ENCODE results near the gene GRM1.

GRM1 gene

DNA sequence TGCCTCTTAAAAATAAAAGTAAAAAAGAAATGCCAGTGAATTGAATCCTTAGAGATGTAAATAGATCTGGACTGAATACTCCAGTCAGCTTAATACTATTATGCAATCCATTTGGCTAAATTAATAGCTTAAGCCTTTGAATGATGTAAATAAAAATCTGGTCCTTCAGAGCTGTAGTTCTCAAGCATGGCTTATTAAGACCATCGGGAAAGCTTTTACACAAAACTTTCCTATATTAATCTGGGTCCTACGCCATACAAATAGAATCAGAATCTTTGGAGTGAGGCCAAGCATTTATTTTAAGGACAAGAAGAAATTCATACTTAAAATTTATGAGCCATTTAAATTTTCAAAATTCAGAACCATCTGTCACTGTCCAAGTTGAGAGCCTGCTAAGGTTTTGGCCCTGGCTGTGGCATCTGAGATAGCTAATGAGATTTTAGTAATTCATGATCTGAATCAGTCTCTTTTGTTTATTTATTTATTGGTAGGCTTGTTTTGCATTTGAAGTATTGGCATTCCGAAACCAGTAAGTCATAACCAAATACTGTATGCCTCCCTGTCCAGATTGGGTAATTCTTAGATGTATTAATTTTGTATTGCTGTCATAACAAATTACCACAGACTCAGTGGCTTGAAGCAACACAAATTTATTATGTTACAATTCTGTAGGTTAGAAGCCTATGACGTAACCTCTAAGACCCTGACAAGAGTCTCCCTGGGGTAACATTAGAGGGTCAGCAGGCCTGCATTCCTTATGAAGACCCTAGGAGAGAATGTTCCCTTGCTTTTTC is 286.7 kb downstream of the GRM1 start:
- Histone ChIP-seq H3K27ac (ENCODE audit: low read depth, low read length) (no peak overlapping the region), H2AK5ac (ENCODE audit: low read length) (no peak overlapping the region), H3K9ac (ENCODE audit: low read length) (no peak overlapping the region), H2AFZ (ENCODE audit: insufficient read depth, low read length, poor library complexity) (no peak overlapping the region), H3K4ac (ENCODE audit: low read depth, low read length) (no peak overlapping the region), H3K79me2 (ENCODE audit: control insufficient read depth, insufficient read depth, low read length, poor library complexity) (no peaks in the 10 kb centered on the region), H3K9me3 (ENCODE audit: insufficient read depth, low read depth, low read length) (no peaks in the 10 kb centered on the region), H3K4me3 (ENCODE audit: low read depth, low read length) (no peak overlapping the region), H3K4me1 (ENCODE audit: control insufficient read depth in 1 of 2, insufficient read depth in 2 of 2, low read length in 2 of 2) (no peaks in the 10 kb centered on the region), H3K18ac (ENCODE audit: low read length) (no peak overlapping the region), H4K12ac (ENCODE audit: low read depth, low read length) (no peak overlapping the region), H3K23ac (ENCODE audit: low read length) (no peak overlapping the region), H2BK120ac (ENCODE audit: insufficient read depth, low read length, poor library complexity) (no peak overlapping the region), H2BK12ac (ENCODE audit: low read length) (no peak overlapping the region), H4K8ac (ENCODE audit: low read depth, low read length) (no peak overlapping the region), H4K91ac (ENCODE audit: low read depth, low read length) (no peak overlapping the region), H3K14ac (ENCODE audit: low read length) (no peak overlapping the region), H3K79me1 (ENCODE audit: low read length) (no peaks in the 10 kb centered on the region), H3K36me3 (ENCODE audit: control insufficient read depth in 1 of 2, insufficient read depth in 2 of 2, low read length in 2 of 2) (no peaks in the 10 kb centered on the region), H3K4me2 (ENCODE audit: low read length) (no peak overlapping the region), H3K27me3 (ENCODE audit: insufficient read depth, low read length) (no peaks in the 10 kb centered on the region), H2BK5ac (ENCODE audit: low read depth, low read length, poor library complexity) (no peak overlapping the region)
- DNase-seq, result no peak
- no CpG with 5 or more reads among the region's 4 CpGs for WGBS (ENCODE audit: extremely low coverage, insufficient coverage, insufficient read length)

DNA sequence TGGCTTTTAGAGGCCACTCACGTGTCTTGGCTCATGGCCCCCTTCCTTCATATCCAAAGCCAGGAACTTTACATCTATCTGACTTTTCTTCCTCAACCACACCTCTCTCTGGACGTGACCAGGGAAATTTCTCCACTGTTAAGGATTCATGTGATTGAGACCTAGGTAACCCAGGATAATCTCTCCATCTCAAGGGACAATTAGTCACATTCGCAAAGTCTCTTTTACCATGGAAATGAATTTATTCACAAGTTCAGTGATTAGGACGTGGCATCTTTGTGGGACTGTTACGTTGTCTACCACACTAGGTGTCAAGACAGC is 287.3 kb downstream of the GRM1 start:
- Histone ChIP-seq H3K27me3 (ENCODE audit: insufficient read depth, low read length) (no peaks in the 10 kb centered on the region), H3K9ac (ENCODE audit: low read length) (no peak overlapping the region), H4K8ac (ENCODE audit: low read depth, low read length) (no peak overlapping the region), H3K79me1 (ENCODE audit: low read length) (no peaks in the 10 kb centered on the region), H4K12ac (ENCODE audit: low read depth, low read length) (no peak overlapping the region), H3K4me2 (ENCODE audit: low read length) (no peak overlapping the region), H3K27ac (ENCODE audit: low read depth, low read length) (no peak overlapping the region), H3K36me3 (ENCODE audit: control insufficient read depth in 1 of 2, insufficient read depth in 2 of 2, low read length in 2 of 2) (no peaks in the 10 kb centered on the region), H3K4me3 (ENCODE audit: low read depth, low read length) (no peak overlapping the region), H3K4me1 (ENCODE audit: control insufficient read depth in 1 of 2, insufficient read depth in 2 of 2, low read length in 2 of 2) (no peaks in the 10 kb centered on the region), H4K91ac (ENCODE audit: low read depth, low read length) (no peak overlapping the region), H3K14ac (ENCODE audit: low read length) (no peak overlapping the region), H3K18ac (ENCODE audit: low read length) (no peak overlapping the region), H2BK5ac (ENCODE audit: low read depth, low read length, poor library complexity) (no peak overlapping the region), H2BK120ac (ENCODE audit: insufficient read depth, low read length, poor library complexity) (no peak overlapping the region), H2AK5ac (ENCODE audit: low read length) (no peak overlapping the region), H3K9me3 (ENCODE audit: insufficient read depth, low read depth, low read length) (no peaks in the 10 kb centered on the region), H3K4ac (ENCODE audit: low read depth, low read length) (no peak overlapping the region), H2BK12ac (ENCODE audit: low read length) (no peak overlapping the region), H2AFZ (ENCODE audit: insufficient read depth, low read length, poor library complexity) (no peak overlapping the region), H3K23ac (ENCODE audit: low read length) (no peak overlapping the region), H3K79me2 (ENCODE audit: control insufficient read depth, insufficient read depth, low read length, poor library complexity) (no peaks in the 10 kb centered on the region)
- no CpG with 5 or more reads among the region's 5 CpGs for WGBS (ENCODE audit: extremely low coverage, insufficient coverage, insufficient read length)
- no peak for DNase-seq

- H3K4me3 ChIP-seq (ENCODE audit: low read depth, low read length), result no peak overlapping the region
- H3K4ac ChIP-seq (ENCODE audit: low read depth, low read length), result no peak overlapping the region
- H2BK120ac ChIP-seq (ENCODE audit: insufficient read depth, low read length, poor library complexity), result no peak overlapping the region
- DNase-seq, result no peak
- H3K14ac ChIP-seq (ENCODE audit: low read length), result no peak overlapping the region
- H3K9ac ChIP-seq (ENCODE audit: low read length), result no peak overlapping the region
- H3K79me1 ChIP-seq (ENCODE audit: low read length), result no peaks in the 10 kb centered on the region
- no peak overlapping the region for H2BK12ac ChIP-seq (ENCODE audit: low read length)
- no peak overlapping the region for H3K4me2 ChIP-seq (ENCODE audit: low read length)
- H3K18ac ChIP-seq (ENCODE audit: low read length), result no peak overlapping the region
- no peak overlapping the region for H4K12ac ChIP-seq (ENCODE audit: low read depth, low read length)
- H3K27ac ChIP-seq (ENCODE audit: low read depth, low read length), result no peak overlapping the region
- no peak overlapping the region for H3K23ac ChIP-seq (ENCODE audit: low read length)
- H2AFZ ChIP-seq (ENCODE audit: insufficient read depth, low read length, poor library complexity), result no peak overlapping the region
- no peak overlapping the region for H2BK5ac ChIP-seq (ENCODE audit: low read depth, low read length, poor library complexity)
- H2AK5ac ChIP-seq (ENCODE audit: low read length), result no peak overlapping the region
- no peaks in the 10 kb centered on the region for H3K79me2 ChIP-seq (ENCODE audit: control insufficient read depth, insufficient read depth, low read length, poor library complexity)
- no peak overlapping the region for H4K91ac ChIP-seq (ENCODE audit: low read depth, low read length)
- H3K27me3 ChIP-seq (ENCODE audit: insufficient read depth, low read length), result no peaks in the 10 kb centered on the region
- WGBS (ENCODE audit: extremely low coverage, insufficient coverage, insufficient read length), result no CpG with 5 or more reads among the region's 3 CpGs
- H3K4me1 ChIP-seq (ENCODE audit: control insufficient read depth in 1 of 2, insufficient read depth in 2 of 2, low read length in 2 of 2), result peaks cover 0 to 1% of the 10 kb centered on the region in 2 experiments
- no peaks in the 10 kb centered on the region for H3K9me3 ChIP-seq (ENCODE audit: insufficient read depth, low read depth, low read length)
- H3K36me3 ChIP-seq (ENCODE audit: control insufficient read depth in 1 of 2, insufficient read depth in 2 of 2, low read length in 2 of 2), result no peaks in the 10 kb centered on the region
- no peak overlapping the region for H4K8ac ChIP-seq (ENCODE audit: low read depth, low read length)
These were observed 302.2 kb downstream of the GRM1 start for GRCh38 chr6:146331013-146331412.

- H2AFZ ChIP-seq (ENCODE audit: insufficient read depth, low read length, poor library complexity), result no peak overlapping the region
- H2BK12ac ChIP-seq (ENCODE audit: low read length), result no peak overlapping the region
- DNase-seq, result no peak
- no peak overlapping the region for H3K4me3 ChIP-seq (ENCODE audit: low read depth, low read length)
- H3K23ac ChIP-seq (ENCODE audit: low read length), result no peak overlapping the region
- no peak overlapping the region for H3K9ac ChIP-seq (ENCODE audit: low read length)
- H4K8ac ChIP-seq (ENCODE audit: low read depth, low read length), result no peak overlapping the region
- H2BK5ac ChIP-seq (ENCODE audit: low read depth, low read length, poor library complexity), result no peak overlapping the region
- H3K79me1 ChIP-seq (ENCODE audit: low read length), result peaks cover 4% of the 10 kb centered on the region
- no peaks in the 10 kb centered on the region for H3K79me2 ChIP-seq (ENCODE audit: control insufficient read depth, insufficient read depth, low read length, poor library complexity)
- H3K4me2 ChIP-seq (ENCODE audit: low read length), result no peak overlapping the region
- no peaks in the 10 kb centered on the region for H3K36me3 ChIP-seq (ENCODE audit: control insufficient read depth in 1 of 2, insufficient read depth in 2 of 2, low read length in 2 of 2)
- H3K27me3 ChIP-seq (ENCODE audit: insufficient read depth, low read length), result no peaks in the 10 kb centered on the region
- H3K27ac ChIP-seq (ENCODE audit: low read depth, low read length), result no peak overlapping the region
- no peak overlapping the region for H2BK120ac ChIP-seq (ENCODE audit: insufficient read depth, low read length, poor library complexity)
- H3K4ac ChIP-seq (ENCODE audit: low read depth, low read length), result no peak overlapping the region
- no peak overlapping the region for H4K91ac ChIP-seq (ENCODE audit: low read depth, low read length)
- no peak overlapping the region for H3K14ac ChIP-seq (ENCODE audit: low read length)
- H2AK5ac ChIP-seq (ENCODE audit: low read length), result no peak overlapping the region
- no CpG with 5 or more reads among the region's 2 CpGs for WGBS (ENCODE audit: extremely low coverage, insufficient coverage, insufficient read length)
- peaks cover 3% of the 10 kb centered on the region in 2 experiments for H3K4me1 ChIP-seq (ENCODE audit: control insufficient read depth in 1 of 2, insufficient read depth in 2 of 2, low read length in 2 of 2)
- no peak overlapping the region for H4K12ac ChIP-seq (ENCODE audit: low read depth, low read length)
- H3K18ac ChIP-seq (ENCODE audit: low read length), result no peak overlapping the region
- H3K9me3 ChIP-seq (ENCODE audit: insufficient read depth, low read depth, low read length), result no peaks in the 10 kb centered on the region
These were observed 306.5 kb downstream of the GRM1 start for GRCh38 chr6:146335336-146335735.
